ENCODE results near the gene CCR3.
"Not testable (repeated sequence)": the region's sequence is repeated elsewhere in the genome, so short reads cannot be mapped to it uniquely, and the experiment has no call there.

CCR3 gene

DNA sequence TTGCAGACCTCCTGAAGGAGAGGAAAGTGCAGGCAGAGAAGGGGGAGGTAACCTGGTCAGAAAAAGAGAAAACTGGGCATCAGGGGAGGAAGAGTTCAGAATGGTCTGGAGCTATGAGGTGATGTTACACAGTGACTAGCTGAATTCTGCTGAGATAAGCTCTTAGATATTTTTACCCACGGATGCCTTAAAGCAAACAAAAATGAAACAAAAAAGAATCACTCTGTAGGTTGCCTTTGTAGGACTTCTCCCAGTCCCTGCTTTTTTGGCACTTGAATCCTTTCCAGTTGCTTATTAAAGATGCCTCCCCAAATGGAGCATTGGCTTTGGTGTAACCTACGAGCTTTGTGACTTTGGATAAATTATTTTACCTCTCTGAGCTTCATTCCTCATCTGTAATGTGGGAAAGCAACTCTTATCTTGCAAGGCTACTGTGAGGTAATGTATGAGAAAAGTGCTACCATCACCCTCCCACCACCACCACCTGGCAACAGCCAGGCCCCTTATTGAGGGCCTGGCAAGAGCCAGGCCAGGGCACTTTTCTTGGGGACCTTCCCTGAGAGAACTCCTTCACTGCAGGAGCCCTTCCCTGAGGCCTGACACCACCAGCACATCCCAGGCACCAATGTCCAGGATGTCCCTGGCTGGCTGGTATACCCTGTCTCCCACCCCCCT lies 36.8 kb upstream of the CCR3 start:
- H3K4me1 ChIP-seq = peaks cover 12% of the 10 kb centered on the region
- H3K27ac ChIP-seq = no peak overlapping the region
- TF ChIP-seq, protein P1, sequence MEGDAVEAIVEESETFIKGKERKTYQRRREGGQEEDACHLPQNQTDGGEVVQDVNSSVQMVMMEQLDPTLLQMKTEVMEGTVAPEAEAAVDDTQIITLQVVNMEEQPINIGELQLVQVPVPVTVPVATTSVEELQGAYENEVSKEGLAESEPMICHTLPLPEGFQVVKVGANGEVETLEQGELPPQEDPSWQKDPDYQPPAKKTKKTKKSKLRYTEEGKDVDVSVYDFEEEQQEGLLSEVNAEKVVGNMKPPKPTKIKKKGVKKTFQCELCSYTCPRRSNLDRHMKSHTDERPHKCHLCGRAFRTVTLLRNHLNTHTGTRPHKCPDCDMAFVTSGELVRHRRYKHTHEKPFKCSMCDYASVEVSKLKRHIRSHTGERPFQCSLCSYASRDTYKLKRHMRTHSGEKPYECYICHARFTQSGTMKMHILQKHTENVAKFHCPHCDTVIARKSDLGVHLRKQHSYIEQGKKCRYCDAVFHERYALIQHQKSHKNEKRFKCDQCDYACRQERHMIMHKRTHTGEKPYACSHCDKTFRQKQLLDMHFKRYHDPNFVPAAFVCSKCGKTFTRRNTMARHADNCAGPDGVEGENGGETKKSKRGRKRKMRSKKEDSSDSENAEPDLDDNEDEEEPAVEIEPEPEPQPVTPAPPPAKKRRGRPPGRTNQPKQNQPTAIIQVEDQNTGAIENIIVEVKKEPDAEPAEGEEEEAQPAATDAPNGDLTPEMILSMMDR (IDR thresholded peaks at IDR 0.05) = no peak

DNA sequence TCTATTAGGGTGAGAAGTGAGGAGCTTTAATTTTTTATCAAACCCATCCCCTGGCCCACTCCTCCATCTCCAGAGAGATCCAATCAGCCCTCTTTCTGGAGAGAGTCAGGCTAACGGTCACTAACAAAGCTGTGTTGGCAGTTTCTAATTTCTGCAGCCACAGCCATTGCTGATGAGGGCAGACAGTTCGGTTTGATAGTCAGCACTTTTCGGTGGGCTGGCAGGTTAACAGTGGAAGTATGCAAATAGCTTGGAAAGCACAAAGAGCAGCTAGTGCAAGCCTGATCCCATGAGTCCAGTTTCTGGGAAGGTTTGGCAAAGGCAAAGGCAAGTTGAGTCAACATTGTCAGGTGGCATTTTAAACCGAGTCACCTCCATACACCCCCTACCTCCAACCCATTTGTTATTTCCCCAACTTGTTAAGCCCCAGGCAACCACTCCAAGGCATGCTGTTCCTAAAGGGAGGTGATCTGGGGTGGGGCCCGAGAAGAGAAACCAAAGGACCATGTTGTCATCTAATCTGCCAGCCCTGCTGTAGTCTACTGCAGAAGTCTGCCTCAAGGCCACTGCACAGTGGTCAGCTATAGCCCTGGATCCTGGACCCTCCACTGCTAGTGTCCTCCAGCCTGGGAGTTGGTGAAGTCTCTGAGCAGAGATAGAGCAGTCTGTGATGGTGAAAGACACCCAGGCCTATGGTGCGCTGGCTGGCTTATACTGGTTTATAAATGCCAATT lies 35.8 kb upstream of the CCR3 start:
- H3K27ac ChIP-seq = no peak overlapping the region
- H3K4me3 ChIP-seq (ENCODE audit: low read depth, low read length) = no peak overlapping the region
- no peaks in the 10 kb centered on the region for H3K27me3 ChIP-seq (ENCODE audit: control insufficient read depth, insufficient read depth, low read length)
- H2AFZ ChIP-seq = no peak overlapping the region
- peaks cover 12% of the 10 kb centered on the region for H3K4me1 ChIP-seq
- no peaks in the 10 kb centered on the region for H3K36me3 ChIP-seq (ENCODE audit: control insufficient read depth, insufficient read depth, low read length)
- TF ChIP-seq, protein P1 (IDR thresholded peaks at IDR 0.05) = no peak
- no peak overlapping the region for H3K9ac ChIP-seq
- no peak overlapping the region for H3K4me2 ChIP-seq (ENCODE audit: low read length)
- no peaks in the 10 kb centered on the region for H3K79me2 ChIP-seq
- no peaks in the 10 kb centered on the region for H3K9me3 ChIP-seq (ENCODE audit: control insufficient read depth, low read length)

More for the DNA sequence above, 36.8 kb upstream of the CCR3 start:
- no peaks in the 10 kb centered on the region for H3K79me2 ChIP-seq
- no peak overlapping the region for H3K4me3 ChIP-seq (ENCODE audit: low read depth, low read length)
- H2AFZ ChIP-seq = no peak overlapping the region
- no peak overlapping the region for H3K9ac ChIP-seq
- H3K27me3 ChIP-seq (ENCODE audit: control insufficient read depth, insufficient read depth, low read length) = no peaks in the 10 kb centered on the region
- no peaks in the 10 kb centered on the region for H3K36me3 ChIP-seq (ENCODE audit: control insufficient read depth, insufficient read depth, low read length)
- no peaks in the 10 kb centered on the region for H3K9me3 ChIP-seq (ENCODE audit: control insufficient read depth, low read length)
- H3K4me2 ChIP-seq (ENCODE audit: low read length) = no peak overlapping the region

DNA sequence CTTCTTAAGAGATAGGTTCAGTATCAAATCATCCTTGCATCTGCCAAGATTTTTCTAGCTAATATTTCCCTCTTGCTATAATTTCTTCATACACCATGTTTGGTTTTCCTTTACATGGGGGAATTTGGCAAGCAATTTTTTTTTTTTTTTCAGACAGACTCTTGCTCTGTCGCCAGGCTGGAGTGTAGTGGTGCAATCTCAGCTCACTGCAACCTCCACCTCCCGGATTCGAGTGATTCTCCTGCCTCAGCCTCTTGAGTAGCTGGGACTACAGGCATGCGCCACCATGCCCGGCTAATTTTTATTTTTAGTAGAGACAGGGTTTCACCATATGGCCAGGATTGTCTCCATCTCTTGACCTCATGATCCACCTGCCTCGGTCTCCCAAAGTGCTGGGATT lies 34.7 kb upstream of the CCR3 start:
- not testable (repeated sequence) for H3K36me3 ChIP-seq (ENCODE audit: control insufficient read depth, insufficient read depth, low read length); H3K79me2 ChIP-seq; H3K9ac ChIP-seq; H3K4me2 ChIP-seq (ENCODE audit: low read length); H2AFZ ChIP-seq; H3K9me3 ChIP-seq (ENCODE audit: control insufficient read depth, low read length); H3K4me3 ChIP-seq (ENCODE audit: low read depth, low read length); H3K27ac ChIP-seq; H3K27me3 ChIP-seq (ENCODE audit: control insufficient read depth, insufficient read depth, low read length)
- peaks cover 12% of the 10 kb centered on the region for H3K4me1 ChIP-seq

DNA sequence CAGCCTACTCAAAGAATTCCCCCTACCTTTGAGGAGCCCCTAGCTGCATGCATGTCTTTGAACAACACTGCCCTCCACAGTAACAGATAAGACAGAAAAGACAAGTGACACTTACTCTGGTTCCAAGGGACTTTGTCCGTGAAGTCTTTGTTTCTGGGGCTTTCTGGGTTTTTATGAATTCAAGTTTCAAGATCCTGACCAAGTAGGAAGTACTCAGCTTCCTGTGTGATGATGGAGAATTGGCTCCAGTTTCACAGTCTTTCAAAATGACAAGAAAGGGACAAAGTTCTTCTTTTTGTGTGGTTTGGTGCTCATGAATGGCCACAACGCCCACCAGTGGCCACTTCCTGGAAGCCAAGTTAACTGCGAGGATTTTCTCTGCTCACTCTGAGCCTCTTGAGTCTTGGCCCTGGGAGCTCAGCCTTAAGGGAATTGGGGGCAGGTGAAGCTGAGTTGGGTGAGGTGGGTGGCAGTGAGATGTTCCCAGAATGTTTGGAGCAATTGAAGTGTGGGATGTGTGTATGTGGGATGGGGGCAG lies 34.0 kb upstream of the CCR3 start, which contains the start of gene CCR1:
TSS of gene CCR1 (minus strand) at position 147 of the 538 bp plus-strand sequence. CDS start 4,000 bp downstream, outside the sequence.
- Histone ChIP-seq H2AFZ (no peak within 1 kb of the TSS), H3K4me2 (ENCODE audit: low read length) (no peak within 1 kb of the TSS), H3K4me3 (ENCODE audit: low read depth, low read length) (no peak within 1 kb of the TSS), H3K4me1 (peaks cover 12% of the 10 kb centered on the region), H3K79me2 (no peaks in the 10 kb centered on the region), H3K27ac (no peak within 1 kb of the TSS), H3K36me3 (ENCODE audit: control insufficient read depth, insufficient read depth, low read length) (no peaks in the 10 kb centered on the region), H3K27me3 (ENCODE audit: control insufficient read depth, insufficient read depth, low read length) (no peaks in the 10 kb centered on the region), H3K9me3 (ENCODE audit: control insufficient read depth, low read length) (no peaks in the 10 kb centered on the region), H3K9ac (no peak within 1 kb of the TSS)
- TF ChIP-seq, protein P1 (IDR thresholded peaks at IDR 0.05) = peak; percentile 38

DNA sequence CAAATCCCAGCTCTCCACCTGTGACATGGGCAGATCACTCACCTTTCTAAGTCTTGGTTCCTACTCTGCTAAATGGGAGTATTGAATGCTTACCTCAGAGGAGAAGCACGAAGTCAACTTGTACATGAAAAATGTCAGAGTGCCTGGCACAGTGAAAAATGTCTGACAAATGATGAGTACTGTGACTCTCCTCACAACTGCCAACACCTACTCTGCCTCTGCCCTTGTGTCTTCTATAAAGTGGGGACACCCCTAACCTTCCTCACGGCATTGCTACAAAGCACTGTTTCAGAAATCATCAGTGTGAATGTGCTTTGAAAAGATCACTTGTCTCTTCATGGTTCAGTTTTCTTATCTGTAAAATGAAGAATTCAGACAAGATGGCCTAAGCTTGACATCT lies 33.2 kb upstream of the CCR3 start:
- Histone ChIP-seq H3K9me3 (ENCODE audit: control insufficient read depth, low read length) (no peaks in the 10 kb centered on the region), H3K4me2 (ENCODE audit: low read length) (no peak overlapping the region), H3K9ac (no peak overlapping the region), H3K27ac (no peak overlapping the region), H3K4me1 (peaks cover 12% of the 10 kb centered on the region), H3K27me3 (ENCODE audit: control insufficient read depth, insufficient read depth, low read length) (no peaks in the 10 kb centered on the region), H2AFZ (no peak overlapping the region), H3K4me3 (ENCODE audit: low read depth, low read length) (no peak overlapping the region), H3K79me2 (no peaks in the 10 kb centered on the region), H3K36me3 (ENCODE audit: control insufficient read depth, insufficient read depth, low read length) (no peaks in the 10 kb centered on the region)
- TF ChIP-seq, protein P1 (IDR thresholded peaks at IDR 0.05) = no peak
